OCI-LY1 (cell line): Measurements from ENCODE around the gene RAD51B.

Experiments
- EZH2 ChIP-seq: fragments of 200-600 bp; sonication (generic), shearing (Covaris generic); IDR thresholded peaks from 2 replicates; pipeline ENCODE4 v1.8.0; 2017; ENCODE audit warnings: borderline replicate concordance, mixed run types, mild to moderate bottlenecking, antibody characterized with exemption, low read length, moderate library complexity, mixed read lengths
- TF ChIP-seq, protein P1 (sequence below): fragments of 200-600 bp; sonication (generic), shearing (Covaris generic); IDR thresholded peaks from 2 replicates; pipeline ENCODE4 v1.5.1; 2017; ENCODE audit warnings: mild to moderate bottlenecking, antibody characterized with exemption, low read length, moderate library complexity, mixed read lengths

GRCh38 chr14:68401317-68401716 is 581.7 kb downstream of the RAD51B start:
- TF ChIP-seq, protein P1, sequence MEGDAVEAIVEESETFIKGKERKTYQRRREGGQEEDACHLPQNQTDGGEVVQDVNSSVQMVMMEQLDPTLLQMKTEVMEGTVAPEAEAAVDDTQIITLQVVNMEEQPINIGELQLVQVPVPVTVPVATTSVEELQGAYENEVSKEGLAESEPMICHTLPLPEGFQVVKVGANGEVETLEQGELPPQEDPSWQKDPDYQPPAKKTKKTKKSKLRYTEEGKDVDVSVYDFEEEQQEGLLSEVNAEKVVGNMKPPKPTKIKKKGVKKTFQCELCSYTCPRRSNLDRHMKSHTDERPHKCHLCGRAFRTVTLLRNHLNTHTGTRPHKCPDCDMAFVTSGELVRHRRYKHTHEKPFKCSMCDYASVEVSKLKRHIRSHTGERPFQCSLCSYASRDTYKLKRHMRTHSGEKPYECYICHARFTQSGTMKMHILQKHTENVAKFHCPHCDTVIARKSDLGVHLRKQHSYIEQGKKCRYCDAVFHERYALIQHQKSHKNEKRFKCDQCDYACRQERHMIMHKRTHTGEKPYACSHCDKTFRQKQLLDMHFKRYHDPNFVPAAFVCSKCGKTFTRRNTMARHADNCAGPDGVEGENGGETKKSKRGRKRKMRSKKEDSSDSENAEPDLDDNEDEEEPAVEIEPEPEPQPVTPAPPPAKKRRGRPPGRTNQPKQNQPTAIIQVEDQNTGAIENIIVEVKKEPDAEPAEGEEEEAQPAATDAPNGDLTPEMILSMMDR: no peak
- TF ChIP-seq EZH2: no peak
